Mesodermal cell (in vitro differentiated cells): ENCODE results near the gene PEX16.

Source experiments
- H3K27ac ChIP-seq: 2 replicates; pipeline ENCODE4 v1.7.0; 2013; ENCODE audit warnings: mild to moderate bottlenecking, low read depth, low read length, moderate library complexity; ENCODE audit not compliant: severe bottlenecking
- H3K36me3 ChIP-seq: 2 replicates; pipeline ENCODE4 v1.7.1; 2013; ENCODE audit warnings: mild to moderate bottlenecking, low read length, moderate library complexity; ENCODE audit not compliant: control insufficient read depth, insufficient read depth
- H3K4me1 ChIP-seq: one replicate; pipeline ENCODE4 v1.7.1; 2013; ENCODE audit warnings: mild to moderate bottlenecking, low read length; ENCODE audit not compliant: insufficient read depth, control insufficient read depth, poor library complexity, severe bottlenecking
- H3K4me3 ChIP-seq: 2 replicates; pipeline ENCODE4 v1.7.0; 2013; ENCODE audit warnings: low read length, control low read depth, mild to moderate bottlenecking; ENCODE audit not compliant: insufficient read depth, poor library complexity, severe bottlenecking; ENCODE audit errors: extremely low read depth
- H3K9me3 ChIP-seq: 2 replicates; pipeline ENCODE4 v1.7.1; 2013; ENCODE audit warnings: mild to moderate bottlenecking, low read length, moderate library complexity; ENCODE audit not compliant: control insufficient read depth
- WGBS, 2 experiments: methylation state at CpG; one replicate each; pipeline ENCODE4 v1.1.5; 2013; ENCODE audit warnings: missing lambda C conversion rate in 2 of 2; ENCODE audit not compliant: insufficient coverage in 2 of 2; 5-methylcytosine and 5-hydroxymethylcytosine counted together

PEX16 gene

GRCh38 chr11:45941285-45941684 is 23.6 kb upstream of the PEX16 start:
- H3K4me3 ChIP-seq: no peak overlapping the region
- H3K4me1 ChIP-seq: no peaks in the 10 kb centered on the region
- H3K27ac ChIP-seq: no peak overlapping the region
- no peaks in the 10 kb centered on the region for H3K9me3 ChIP-seq
- H3K36me3 ChIP-seq: peaks cover 57% of the 10 kb centered on the region
- WGBS, 2 experiments: 93 to 100% methylated on average over 1 to 3 of the region's 4 CpGs

GRCh38 chr11:45939836-45940235 is 22.2 kb upstream of the PEX16 start:
- Histone ChIP-seq H3K9me3 (no peaks in the 10 kb centered on the region), H3K27ac (no peak overlapping the region), H3K36me3 (peaks cover 57% of the 10 kb centered on the region), H3K4me3 (no peak overlapping the region), H3K4me1 (no peaks in the 10 kb centered on the region)
- WGBS, 2 experiments: no CpG with 5 or more reads among the region's 2 CpGs

GRCh38 chr11:45937916-45938315 is 20.2 kb upstream of the PEX16 start:
- H3K4me3 ChIP-seq: no peak overlapping the region
- H3K27ac ChIP-seq: no peak overlapping the region
- H3K9me3 ChIP-seq: no peaks in the 10 kb centered on the region
- 71 to 85% methylated on average over 7 to 8 of the region's 10 CpGs for whole genome bisulfite sequencing, 2 experiments
- H3K4me1 ChIP-seq: no peaks in the 10 kb centered on the region
- H3K36me3 ChIP-seq: peaks cover 65% of the 10 kb centered on the region

GRCh38 chr11:45936511-45937054 is 18.9 kb upstream of the PEX16 start:
- Histone ChIP-seq H3K27ac (no peak overlapping the region), H3K36me3 (peaks cover 62% of the 10 kb centered on the region), H3K4me1 (no peaks in the 10 kb centered on the region), H3K4me3 (no peak overlapping the region), H3K9me3 (no peaks in the 10 kb centered on the region)
- 83 to 86% methylated on average over 2 to 3 of the region's 4 CpGs for WGBS, 2 experiments

GRCh38 chr11:45935349-45936064 is 17.8 kb upstream of the PEX16 start:
- Histone ChIP-seq H3K27ac (no peak overlapping the region), H3K36me3 (peaks cover 62% of the 10 kb centered on the region), H3K9me3 (no peaks in the 10 kb centered on the region), H3K4me1 (no peaks in the 10 kb centered on the region), H3K4me3 (no peak overlapping the region)
- 96 to 97% methylated on average over 6 of the region's 8 CpGs for WGBS, 2 experiments

- Histone ChIP-seq H3K9me3 (no peaks in the 10 kb centered on the region), H3K27ac (no peak overlapping the region), H3K4me1 (no peaks in the 10 kb centered on the region), H3K4me3 (no peak overlapping the region), H3K36me3 (peaks cover 67% of the 10 kb centered on the region)
- WGBS, 2 experiments: 91 to 93% methylated on average over 7 to 10 of the region's 12 CpGs
These were observed 17.1 kb upstream of the PEX16 start for GRCh38 chr11:45934580-45935318.

GRCh38 chr11:45933846-45934579 is 16.3 kb upstream of the PEX16 start:
- 96 to 97% methylated on average over 17 to 18 of the region's 21 CpGs for WGBS, 2 experiments
- Histone ChIP-seq H3K4me3 (no peak overlapping the region), H3K4me1 (no peaks in the 10 kb centered on the region), H3K36me3 (peaks cover 67% of the 10 kb centered on the region), H3K27ac (no peak overlapping the region), H3K9me3 (no peaks in the 10 kb centered on the region)

GRCh38 chr11:45933131-45933831 is 15.6 kb upstream of the PEX16 start:
- Histone ChIP-seq H3K9me3 (no peaks in the 10 kb centered on the region), H3K27ac (no peak overlapping the region), H3K36me3 (peaks cover 67% of the 10 kb centered on the region), H3K4me3 (no peak overlapping the region), H3K4me1 (no peaks in the 10 kb centered on the region)
- WGBS, 2 experiments: 93 to 98% methylated on average over 6 of the region's 15 CpGs

GRCh38 chr11:45932217-45932616 is 14.5 kb upstream of the PEX16 start:
- H3K4me3 ChIP-seq: no peak overlapping the region
- H3K4me1 ChIP-seq: no peaks in the 10 kb centered on the region
- peaks cover 59% of the 10 kb centered on the region for H3K36me3 ChIP-seq
- H3K27ac ChIP-seq: no peak overlapping the region
- WGBS, 2 experiments: 96 to 98% methylated on average over 5 to 7 of the region's 8 CpGs
- no peaks in the 10 kb centered on the region for H3K9me3 ChIP-seq

GRCh38 chr11:45931739-45932138 is 14.1 kb upstream of the PEX16 start:
- Histone ChIP-seq H3K27ac (no peak overlapping the region), H3K36me3 (peaks cover 54% of the 10 kb centered on the region), H3K4me1 (no peaks in the 10 kb centered on the region), H3K9me3 (no peaks in the 10 kb centered on the region), H3K4me3 (no peak overlapping the region)
- WGBS, 2 experiments: 95 to 100% methylated on average over 9 to 10 of the region's 10 CpGs
